Gastrocnemius medialis (tissue), 4 donors: ENCODE data around the gene STARD3NL.
A peak's percentile ranks its signal among the peaks of the same experiment; 100 is the strongest.

Experiments
- CTCF ChIP-seq, 5 experiments: fragments of 450-650 bp in 3 of 5; fragments of 200-600 bp in 2 of 5; sonication (generic) in 2 of 5; IDR thresholded peaks in 4 of 5; conservative IDR thresholded peaks in 1 of 5; 1 replicate in 4 of 5; 2 replicates in 1 of 5; pipeline ENCODE4 v1.5.1; 2016 to 2019; ENCODE audit warnings: antibody characterized with exemption in 5 of 5, mild to moderate bottlenecking in 3 of 5, moderate library complexity in 3 of 5
- POLR2A ChIP-seq, 2 donors: fragments of 450-650 bp; IDR thresholded peaks; one replicate each; pipeline ENCODE4 v1.6.1; 2017; ENCODE audit warnings: antibody characterized with exemption in 2 of 2, mild to moderate bottlenecking in 2 of 2, moderate library complexity in 2 of 2

DNA sequence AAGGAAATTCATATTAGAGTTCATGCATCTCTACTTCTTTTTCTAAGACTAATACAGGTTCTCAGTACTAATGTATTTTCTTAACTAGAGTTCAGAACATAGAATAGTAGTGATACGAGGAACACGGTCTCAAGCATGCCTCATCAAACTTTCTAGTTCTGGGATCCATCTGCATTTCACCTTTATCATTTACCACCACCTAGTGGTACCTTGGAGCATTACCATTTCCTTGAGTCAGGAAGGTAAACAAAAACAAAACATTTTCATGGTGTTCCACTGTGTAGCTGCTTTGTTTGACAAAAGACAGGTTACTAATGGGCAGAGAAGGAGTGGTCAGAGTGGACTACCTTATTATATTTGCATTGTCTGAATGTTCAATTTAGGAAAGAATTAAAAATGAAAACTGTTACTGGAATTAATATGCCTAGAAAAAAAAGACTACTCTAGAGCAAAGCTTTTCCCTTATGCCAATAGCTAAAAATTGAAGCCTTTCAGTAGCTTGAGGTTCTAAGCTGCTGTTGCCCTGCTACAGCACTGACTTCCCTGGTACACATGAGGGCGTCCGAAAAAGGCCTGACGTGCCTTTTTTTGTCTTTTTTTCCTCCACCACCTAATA is 44.5 kb downstream of the STARD3NL start:
- TF ChIP-seq POLR2A (IDR thresholded peaks at IDR 0.05), result no peak
- peak; percentile 74 to 96 (median 89) for TF ChIP-seq CTCF (IDR thresholded peaks at IDR 0.05 in 4 of 5, conservative IDR thresholded peaks at IDR 0.05 in 1 of 5)
